ENCODE measurements around the gene APEX2.

DNA sequence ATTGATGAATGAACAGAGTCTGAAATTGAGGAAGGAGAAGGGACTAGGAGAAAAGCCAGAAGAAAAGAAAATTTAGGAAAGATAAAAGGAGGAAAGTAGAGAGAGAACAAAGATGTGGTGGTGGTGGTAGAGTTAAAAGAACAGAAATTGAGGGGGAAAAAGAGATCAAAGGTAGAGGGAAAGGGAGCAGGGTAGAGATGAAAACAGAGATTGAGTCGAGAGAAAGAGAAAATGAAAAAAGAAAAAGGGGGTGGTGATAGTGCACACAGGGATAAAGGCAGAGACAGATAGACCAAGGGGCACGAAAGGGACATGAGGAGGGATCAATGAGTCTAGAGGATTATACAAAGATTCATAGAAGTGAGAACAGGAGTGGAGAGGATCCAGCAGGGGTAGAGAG lies 26.7 kb downstream of the APEX2 start:
- TF ChIP-seq EZH2phosphoT487 (IDR thresholded peaks at IDR 0.05; ENCODE audit: unreplicated experiment) = no peak
- TF ChIP-seq, protein P1, sequence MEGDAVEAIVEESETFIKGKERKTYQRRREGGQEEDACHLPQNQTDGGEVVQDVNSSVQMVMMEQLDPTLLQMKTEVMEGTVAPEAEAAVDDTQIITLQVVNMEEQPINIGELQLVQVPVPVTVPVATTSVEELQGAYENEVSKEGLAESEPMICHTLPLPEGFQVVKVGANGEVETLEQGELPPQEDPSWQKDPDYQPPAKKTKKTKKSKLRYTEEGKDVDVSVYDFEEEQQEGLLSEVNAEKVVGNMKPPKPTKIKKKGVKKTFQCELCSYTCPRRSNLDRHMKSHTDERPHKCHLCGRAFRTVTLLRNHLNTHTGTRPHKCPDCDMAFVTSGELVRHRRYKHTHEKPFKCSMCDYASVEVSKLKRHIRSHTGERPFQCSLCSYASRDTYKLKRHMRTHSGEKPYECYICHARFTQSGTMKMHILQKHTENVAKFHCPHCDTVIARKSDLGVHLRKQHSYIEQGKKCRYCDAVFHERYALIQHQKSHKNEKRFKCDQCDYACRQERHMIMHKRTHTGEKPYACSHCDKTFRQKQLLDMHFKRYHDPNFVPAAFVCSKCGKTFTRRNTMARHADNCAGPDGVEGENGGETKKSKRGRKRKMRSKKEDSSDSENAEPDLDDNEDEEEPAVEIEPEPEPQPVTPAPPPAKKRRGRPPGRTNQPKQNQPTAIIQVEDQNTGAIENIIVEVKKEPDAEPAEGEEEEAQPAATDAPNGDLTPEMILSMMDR (conservative IDR thresholded peaks at IDR 0.05; ENCODE audit: low read depth in 2 of 2) = no peak

Measured in GM23338 (cell line).